ENCODE data around the gene PRLR.

GRCh38 chr5:35229076-35230037 lies 930 bp downstream of the PRLR start:
- TF ChIP-seq CTCF (conservative IDR thresholded peaks at IDR 0.05) = peak; percentile 31
- TF ChIP-seq ZFX (IDR thresholded peaks at IDR 0.05) = no peak

Measured in C4-2B (cell line).